GM21576 (cell line): ENCODE measurements around the gene ACTR2.

Source experiments
- ATAC-seq: cut with Tn5 transposase; IDR thresholded peaks from one replicate; pipeline ENCODE4 v1.9.1; 2021; ENCODE audit warnings: mild to moderate bottlenecking, moderate library complexity; ENCODE audit not compliant: unreplicated experiment

Gene ACTR2

DNA sequence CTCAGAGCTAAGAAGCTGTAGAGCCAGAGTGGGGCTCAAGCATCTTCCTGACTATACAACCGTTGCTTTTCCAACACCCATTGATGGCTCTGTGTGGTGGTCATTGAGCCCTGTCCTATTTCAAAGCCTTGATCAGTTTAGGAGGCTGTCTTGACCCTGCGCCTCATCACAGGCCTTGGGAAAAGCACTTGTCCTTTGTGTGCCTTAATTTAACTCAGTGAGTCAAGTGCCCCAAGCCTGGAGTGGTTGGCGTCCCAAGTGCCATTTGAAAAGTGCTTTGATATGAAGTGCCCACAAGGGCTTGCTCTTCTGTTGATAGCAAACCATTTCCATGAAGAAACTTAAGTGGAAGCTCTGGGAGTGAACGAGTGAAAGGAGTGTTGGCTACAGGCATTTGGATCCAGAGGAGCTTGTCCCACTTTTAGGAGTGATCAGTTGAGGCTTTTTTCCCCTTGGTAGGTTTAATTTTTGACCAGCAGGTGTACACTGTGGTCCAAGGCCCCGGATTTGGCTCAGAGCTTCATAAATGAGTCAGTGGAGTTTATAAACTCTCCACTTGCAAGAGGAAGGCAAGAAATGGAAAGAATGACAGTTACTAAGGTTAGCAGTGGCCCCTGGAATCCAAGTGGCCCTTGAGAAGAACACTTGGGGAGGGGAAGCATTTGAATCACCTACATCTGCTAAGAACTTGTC, 50.3 kb downstream of the ACTR2 start:
- ATAC-seq: no peak

- ATAC-seq: no peak
Measured at GRCh38 chr2:65278531-65278981, 50.9 kb downstream of the ACTR2 start.

DNA sequence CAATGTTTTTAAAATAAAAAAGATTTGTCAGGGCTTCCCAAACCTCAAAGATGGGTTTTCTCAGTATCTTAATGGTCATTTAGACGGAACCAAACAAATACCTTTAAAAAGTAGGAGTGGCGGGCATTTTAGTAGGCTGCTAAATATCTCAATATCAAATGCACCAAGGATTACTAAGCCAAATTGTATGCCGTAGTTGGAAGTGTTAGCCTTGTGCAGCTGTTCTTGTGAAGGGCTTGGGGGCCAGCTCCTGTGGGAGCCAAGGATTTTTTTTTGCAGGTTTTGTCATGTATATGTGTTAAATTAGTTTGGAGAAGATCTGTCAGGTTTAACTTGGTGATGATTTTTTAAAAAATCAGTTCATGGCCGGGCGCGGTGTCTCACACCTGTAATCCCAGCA, 52.1 kb downstream of the ACTR2 start:
- no peak for ATAC-seq

GRCh38 chr2:65281627-65282351, 54.2 kb downstream of the ACTR2 start:
- ATAC-seq: no peak

DNA sequence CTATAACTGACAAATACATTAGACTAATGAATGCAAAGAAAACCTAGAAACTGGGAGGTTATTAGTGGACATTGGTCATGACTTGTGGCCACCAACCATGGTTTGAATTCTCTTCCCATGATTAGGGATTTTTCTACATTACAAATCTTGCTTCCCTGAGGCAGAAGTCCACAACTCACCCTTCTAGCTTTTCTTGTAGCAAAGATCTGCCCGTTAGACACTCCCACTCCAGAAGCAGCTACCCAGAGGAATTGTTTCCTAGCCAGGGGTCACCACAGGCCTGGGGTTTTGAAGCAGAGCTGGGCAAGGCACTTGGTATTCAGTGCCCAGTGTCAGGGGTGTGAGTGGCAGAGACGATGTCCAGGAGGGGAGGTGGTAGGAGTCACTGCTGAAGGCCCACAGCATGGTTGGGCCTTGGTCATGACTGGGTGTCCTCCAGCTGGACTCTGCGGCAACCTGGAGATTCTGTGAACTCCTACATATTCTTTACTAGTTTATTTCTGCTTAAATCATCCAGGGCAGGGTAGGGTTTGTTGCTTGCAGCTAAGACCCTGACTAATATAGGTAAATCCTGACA, 54.9 kb downstream of the ACTR2 start:
- no peak for ATAC-seq

DNA sequence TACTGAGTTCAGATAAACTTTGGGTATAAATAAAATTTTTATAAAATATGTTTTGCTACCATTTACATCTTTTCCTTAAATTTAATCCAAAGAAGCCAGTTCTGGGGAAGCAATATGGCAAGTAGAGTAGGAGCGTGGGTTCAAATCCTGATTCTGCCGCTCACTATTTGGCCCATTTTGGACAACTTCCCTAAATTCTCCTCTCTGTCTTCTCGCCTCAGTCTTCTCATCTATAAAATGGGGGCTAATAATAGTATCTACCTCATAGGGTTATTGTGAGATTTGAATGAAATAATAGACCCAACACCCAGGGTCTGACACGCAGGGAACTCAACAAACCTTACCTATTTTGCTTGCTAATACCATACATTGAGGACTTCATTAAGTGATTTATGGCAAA, 59.7 kb downstream of the ACTR2 start:
- ATAC-seq: no peak

DNA sequence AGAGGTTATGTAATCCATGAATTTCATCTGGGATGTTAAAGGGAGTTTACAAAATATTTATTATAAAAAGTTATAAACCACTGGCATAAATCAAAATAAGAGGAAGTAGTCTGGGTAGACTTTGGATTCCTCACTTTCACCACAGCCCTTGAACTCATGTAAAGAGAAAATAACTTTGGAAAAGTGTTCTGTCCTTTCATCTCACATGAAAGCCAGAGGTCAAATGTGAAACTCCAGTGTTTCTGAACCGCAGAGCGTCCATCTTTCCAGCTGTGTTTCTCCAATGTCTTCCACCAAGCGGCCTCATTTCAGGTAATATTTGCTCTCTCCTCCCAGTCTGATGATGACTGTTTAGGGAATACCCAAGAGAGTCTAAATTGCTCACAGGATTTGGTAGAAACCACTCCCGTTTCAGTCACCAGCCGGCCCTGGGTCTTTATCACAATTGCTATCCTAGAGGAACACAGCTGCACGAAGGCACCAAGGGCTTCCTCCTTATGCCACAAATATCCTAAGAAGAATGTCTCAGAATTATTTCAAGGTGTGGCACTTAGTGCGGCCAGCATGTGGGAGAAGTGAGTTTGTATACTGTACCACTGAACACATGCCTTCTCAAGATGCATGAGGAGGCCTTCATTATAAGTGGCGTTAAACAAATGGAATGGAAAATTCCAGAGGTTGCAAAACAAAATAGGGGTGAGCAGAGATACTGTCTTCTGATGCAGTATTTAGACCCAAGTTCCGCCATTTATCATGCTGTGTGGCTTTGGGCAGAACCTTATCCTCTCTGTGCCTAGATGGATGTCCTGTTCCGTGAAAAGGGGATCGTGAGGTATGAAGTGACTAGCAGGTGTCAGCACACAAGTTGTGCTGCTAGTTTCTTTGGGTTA, 63.8 kb downstream of the ACTR2 start:
- no peak for ATAC-seq

DNA sequence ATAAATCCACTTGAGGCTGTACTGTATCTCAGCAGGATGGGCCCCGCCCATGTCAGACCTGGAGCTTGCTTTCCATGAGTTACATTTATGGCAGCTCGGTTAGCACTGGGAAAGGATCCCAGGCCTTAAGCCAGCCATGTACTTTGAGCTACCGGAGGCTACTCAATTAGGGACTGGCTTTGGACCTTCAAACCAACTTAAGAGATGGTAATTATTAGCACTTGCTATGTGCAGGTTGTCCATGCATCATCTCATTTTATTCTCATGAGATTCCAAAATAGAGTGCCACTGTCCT, 64.4 kb downstream of the ACTR2 start:
- ATAC-seq: no peak

DNA sequence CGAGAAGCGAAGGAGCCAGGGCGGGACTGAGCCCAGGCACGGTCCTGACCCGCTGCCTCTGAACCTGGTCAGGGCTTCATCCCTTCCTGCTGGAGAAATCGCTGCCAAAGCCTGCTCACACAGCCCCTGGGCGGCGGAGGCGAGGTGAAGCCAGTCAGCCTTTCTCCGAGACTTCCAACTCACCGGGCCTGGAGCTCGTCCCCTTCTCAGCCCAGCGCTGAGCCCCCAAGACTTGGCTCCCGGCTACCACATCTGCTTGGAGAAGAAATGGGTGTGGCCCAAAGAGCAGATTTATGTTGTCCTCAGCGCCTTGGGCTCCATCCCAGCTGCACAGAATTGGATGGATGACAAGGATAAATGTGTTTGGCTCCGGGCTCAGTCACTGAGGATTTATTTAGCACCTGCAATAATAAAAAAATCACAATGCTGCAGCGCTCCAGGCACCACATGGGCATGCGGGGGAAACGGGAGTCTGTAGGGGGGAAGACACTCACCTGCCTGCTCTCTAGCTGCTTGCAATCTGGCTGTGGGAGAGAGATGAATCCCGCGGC, 64.9 kb downstream of the ACTR2 start:
- no peak for ATAC-seq

GRCh38 chr2:65293376-65293775, 65.7 kb downstream of the ACTR2 start:
- no peak for ATAC-seq

GRCh38 chr2:65294136-65294535, 66.5 kb downstream of the ACTR2 start:
- ATAC-seq: no peak

DNA sequence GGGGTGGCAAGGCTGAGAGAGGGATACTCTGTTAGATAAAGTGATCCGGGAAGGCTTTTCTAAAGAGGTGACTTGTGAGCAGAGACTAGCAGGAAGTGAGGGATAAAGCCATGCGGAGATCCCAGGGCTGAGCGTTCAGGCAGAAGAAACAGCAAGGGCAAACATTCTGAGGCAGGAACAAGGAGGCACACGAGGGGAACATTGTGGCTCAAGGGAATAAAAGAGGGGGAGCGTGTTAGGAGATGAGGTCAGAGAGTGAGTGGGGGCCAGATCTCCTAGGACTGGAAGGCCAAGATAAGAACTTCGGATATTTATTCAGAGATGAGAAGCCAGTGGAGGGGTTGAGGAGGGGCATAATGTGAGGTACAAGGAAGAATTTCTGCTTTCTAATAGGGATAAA, 67.1 kb downstream of the ACTR2 start:
- no peak for ATAC-seq

GRCh38 chr2:65296971-65297370, 69.3 kb downstream of the ACTR2 start:
- ATAC-seq: no peak

DNA sequence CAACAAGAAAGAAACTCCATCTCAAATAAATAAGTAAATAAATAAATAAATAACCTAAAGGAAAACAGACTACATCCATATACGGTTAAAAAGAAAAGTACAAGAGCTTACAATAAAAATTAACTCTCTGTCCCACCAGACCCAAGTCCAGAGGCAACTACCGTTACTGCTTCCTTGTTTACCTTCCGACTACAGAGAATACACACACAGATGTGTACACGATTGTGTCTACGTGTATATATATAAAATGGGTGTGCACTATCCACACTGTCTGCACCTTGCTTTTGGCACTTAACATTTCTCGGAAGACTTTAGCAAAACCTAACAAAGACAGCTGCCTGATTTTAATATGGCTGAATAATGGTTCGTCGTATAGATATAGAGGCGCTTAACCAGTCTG, 69.9 kb downstream of the ACTR2 start:
- no peak for ATAC-seq

GRCh38 chr2:65298089-65298488, 70.5 kb downstream of the ACTR2 start:
- no peak for ATAC-seq

DNA sequence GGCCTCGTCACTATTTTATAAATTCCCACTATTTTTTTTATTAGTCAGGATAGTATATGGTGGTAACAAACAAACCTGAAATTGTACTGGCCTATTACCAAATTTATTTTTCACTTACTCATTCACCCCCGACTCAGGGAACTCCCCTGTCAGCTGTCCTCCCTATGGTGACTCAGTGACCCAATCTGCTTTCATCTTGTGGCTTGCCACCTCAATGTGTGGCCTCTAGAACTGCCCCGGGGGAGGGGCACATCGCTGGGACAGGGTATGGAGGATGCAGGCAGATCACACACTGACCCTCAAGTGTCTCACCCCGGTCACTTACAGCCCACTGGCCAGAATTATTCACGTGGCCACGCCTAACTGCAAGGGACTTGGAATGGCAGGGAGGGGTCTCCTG, 71.6 kb downstream of the ACTR2 start:
- no peak for ATAC-seq

- no peak for ATAC-seq
Measured at GRCh38 chr2:65300134-65300760, 72.6 kb downstream of the ACTR2 start.

DNA sequence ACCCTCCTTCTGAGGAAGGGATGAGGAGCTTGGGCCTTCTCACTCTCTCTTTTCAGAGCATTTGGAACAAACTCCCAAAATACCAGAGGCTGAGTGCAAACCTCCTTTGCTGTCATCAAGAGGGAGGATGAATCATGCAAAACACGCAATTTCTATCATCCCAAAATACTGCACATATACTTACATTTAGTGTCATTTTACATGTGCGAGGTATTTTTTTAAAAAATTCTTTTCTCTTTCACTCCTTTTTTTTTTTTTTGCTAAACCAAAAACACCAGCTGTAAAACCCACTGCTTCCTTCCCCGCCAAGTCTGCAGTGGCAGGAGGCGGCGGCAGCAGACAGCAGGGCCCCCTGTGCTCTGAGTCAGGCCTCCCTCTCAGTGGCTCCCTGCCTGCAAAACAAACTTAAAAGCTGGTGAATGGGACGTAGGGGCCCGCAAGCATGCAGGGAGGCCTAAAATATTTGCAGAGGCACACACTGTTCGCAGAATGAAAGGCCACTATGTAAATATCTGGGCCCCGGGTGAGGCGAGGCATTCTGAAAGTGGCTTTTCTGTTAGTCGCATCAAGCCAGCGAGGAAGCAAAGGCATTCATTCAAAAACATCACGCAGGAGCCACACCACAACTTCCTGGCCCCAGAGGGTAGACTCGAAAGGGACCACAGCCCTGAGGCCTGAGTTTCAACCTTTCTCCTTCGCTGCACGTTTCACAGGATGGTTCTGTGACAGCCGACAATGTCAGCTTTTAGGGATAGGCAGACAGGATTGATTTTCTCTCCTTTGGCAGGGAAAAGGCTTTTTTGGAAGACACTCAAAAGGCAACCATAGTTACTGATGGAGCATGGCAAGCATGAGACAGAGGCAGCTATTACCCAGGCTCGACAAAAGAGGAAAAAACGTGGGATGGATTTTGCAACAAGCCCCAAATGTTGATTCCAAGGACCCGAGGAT, 73.4 kb downstream of the ACTR2 start:
- ATAC-seq: peak; percentile 83

DNA sequence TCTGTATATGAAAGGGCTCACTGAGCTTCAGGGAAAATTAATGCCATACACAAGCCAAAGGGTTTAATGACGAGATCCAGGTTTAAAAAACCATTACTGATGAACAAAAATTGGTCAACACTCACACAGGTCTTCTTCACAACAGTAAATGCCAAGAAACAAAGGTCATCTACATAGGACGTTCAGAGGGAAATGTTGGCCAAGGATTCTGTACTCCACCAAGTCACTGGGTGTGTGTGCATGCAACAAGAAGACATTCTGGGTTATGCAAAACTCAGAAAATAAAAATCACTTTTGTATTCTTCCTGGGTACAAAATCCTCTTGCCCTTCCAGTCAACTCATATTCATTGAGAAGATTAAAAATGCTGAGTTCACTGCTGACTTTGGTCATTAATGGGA, 78.3 kb downstream of the ACTR2 start:
- ATAC-seq: no peak

GRCh38 chr2:65309699-65310098, 82.1 kb downstream of the ACTR2 start:
- ATAC-seq: no peak
